Muscle of leg (tissue), 11 donors: ENCODE measurements around the gene ZDHHC13. TPM values are rescaled to one million over a fixed set of nuclear protein-coding genes. Genes with fewer than 3 reads are reported as not detected.

ENCODE experiments used
- DNase-seq: peaks from one replicate; pipeline ENCODE4 v3.0.0; 2013
- H3K27ac ChIP-seq: one replicate; pipeline ENCODE4 v1.5.1; 2013; ENCODE audit warnings: mild to moderate bottlenecking, low read length, control low read depth
- H3K27me3 ChIP-seq: one replicate; pipeline ENCODE4 v1.6.1; 2013; ENCODE audit warnings: low read length; ENCODE audit not compliant: control insufficient read depth, insufficient read depth
- H3K36me3 ChIP-seq: one replicate; pipeline ENCODE4 v1.6.1; 2013; ENCODE audit warnings: low read length; ENCODE audit not compliant: control insufficient read depth, insufficient read depth
- H3K4me1 ChIP-seq: one replicate; pipeline ENCODE4 v1.6.1; 2013; ENCODE audit warnings: low read length; ENCODE audit not compliant: control insufficient read depth, insufficient read depth
- H3K4me3 ChIP-seq: one replicate; pipeline ENCODE4 v1.5.1; 2013; ENCODE audit warnings: low read length, control low read depth
- H3K9me3 ChIP-seq: replicated peaks from 2 replicates; pipeline ENCODE4 v1.6.1; 2013; ENCODE audit warnings: low read depth, low read length; ENCODE audit not compliant: control insufficient read depth
- WGBS: methylation state at CpG from one replicate; pipeline ENCODE4 v1.1.5; 2013; ENCODE audit warnings: missing lambda C conversion rate; ENCODE audit not compliant: insufficient coverage; 5-methylcytosine and 5-hydroxymethylcytosine counted together
- polyA plus RNA-seq, 8 donors: library from polyadenylated mRNA; unstranded; fragments of 120-200 nt; gene quantifications; one replicate each; pipeline versions ENCODE4 v1.2.1 to v1.2.3, GENCODE V29; 2013; ENCODE audit warnings: inconsistent platforms in 1 of 8, low replicate concordance in 1 of 8; ENCODE audit not compliant: insufficient read length in 8 of 8, insufficient read depth in 1 of 8
- total RNA-seq: library from RNA; stranded (reverse); fragments of 120-200 nt; gene quantifications from one replicate; pipeline ENCODE4 v1.2.4, GENCODE V29; 2013

Gene ZDHHC13
- total and polyA plus RNA-seq, 9 donors = 5.9 to 8.1 (median 7.0) TPM

- H3K27ac ChIP-seq = no peak overlapping the region
- WGBS = no CpG with 5 or more reads among the region's 6 CpGs
- DNase-seq = no peak
Observed at GRCh38 chr11:19079643-19080440, 37.1 kb upstream of the ZDHHC13 start.

GRCh38 chr11:19080579-19080993 is 36.4 kb upstream of the ZDHHC13 start:
- H3K27me3 ChIP-seq = no peaks in the 10 kb centered on the region
- no peak for DNase-seq
- peaks cover 2% of the 10 kb centered on the region for H3K4me1 ChIP-seq
- H3K27ac ChIP-seq = no peak overlapping the region
- H3K9me3 ChIP-seq = no peaks in the 10 kb centered on the region
- WGBS = 60% methylated on average over 1 of the region's 6 CpGs
- H3K4me3 ChIP-seq = no peak overlapping the region
- no peaks in the 10 kb centered on the region for H3K36me3 ChIP-seq

More at GRCh38 chr11:19079643-19080440, 37.1 kb upstream of the ZDHHC13 start:
- no peaks in the 10 kb centered on the region for H3K9me3 ChIP-seq
- H3K4me3 ChIP-seq = no peak overlapping the region
- no peaks in the 10 kb centered on the region for H3K36me3 ChIP-seq
- no peaks in the 10 kb centered on the region for H3K27me3 ChIP-seq
- peaks cover 2% of the 10 kb centered on the region for H3K4me1 ChIP-seq

GRCh38 chr11:19083166-19083565 is 33.8 kb upstream of the ZDHHC13 start:
- H3K27me3 ChIP-seq = no peaks in the 10 kb centered on the region
- DNase-seq = no peak
- no peak overlapping the region for H3K27ac ChIP-seq
- peaks cover 2% of the 10 kb centered on the region for H3K4me1 ChIP-seq
- 83% methylated on average over 1 of the region's 1 CpG for WGBS
- no peaks in the 10 kb centered on the region for H3K9me3 ChIP-seq
- no peak overlapping the region for H3K4me3 ChIP-seq
- no peaks in the 10 kb centered on the region for H3K36me3 ChIP-seq

GRCh38 chr11:19084661-19085315 is 32.2 kb upstream of the ZDHHC13 start:
- WGBS = no CpG with 5 or more reads among the region's 5 CpGs
- Histone ChIP-seq H3K4me3 (no peak overlapping the region), H3K27ac (no peak overlapping the region), H3K36me3 (no peaks in the 10 kb centered on the region), H3K4me1 (peaks cover 2% of the 10 kb centered on the region), H3K27me3 (no peaks in the 10 kb centered on the region), H3K9me3 (no peaks in the 10 kb centered on the region)
- no peak for DNase-seq

- no peak for DNase-seq
- Histone ChIP-seq H3K27ac (no peak overlapping the region), H3K4me1 (no peaks in the 10 kb centered on the region), H3K9me3 (no peaks in the 10 kb centered on the region), H3K36me3 (no peaks in the 10 kb centered on the region), H3K27me3 (no peaks in the 10 kb centered on the region), H3K4me3 (no peak overlapping the region)
- WGBS = 77% methylated on average over 2 of the region's 8 CpGs
Observed at GRCh38 chr11:19087658-19088057, 29.3 kb upstream of the ZDHHC13 start.

GRCh38 chr11:19088791-19089190 is 28.2 kb upstream of the ZDHHC13 start:
- 50% methylated on average over 1 of the region's 4 CpGs for WGBS
- no peak for DNase-seq
- H3K9me3 ChIP-seq = no peaks in the 10 kb centered on the region
- H3K4me1 ChIP-seq = no peaks in the 10 kb centered on the region
- no peak overlapping the region for H3K27ac ChIP-seq
- H3K27me3 ChIP-seq = no peaks in the 10 kb centered on the region
- no peaks in the 10 kb centered on the region for H3K36me3 ChIP-seq
- no peak overlapping the region for H3K4me3 ChIP-seq

- Histone ChIP-seq H3K9me3 (no peaks in the 10 kb centered on the region), H3K4me1 (no peaks in the 10 kb centered on the region), H3K36me3 (no peaks in the 10 kb centered on the region), H3K27me3 (no peaks in the 10 kb centered on the region), H3K27ac (no peak overlapping the region), H3K4me3 (no peak overlapping the region)
- no peak for DNase-seq
- 88% methylated on average over 1 of the region's 5 CpGs for WGBS
Observed at GRCh38 chr11:19089421-19089820, 27.5 kb upstream of the ZDHHC13 start.

- no peaks in the 10 kb centered on the region for H3K27me3 ChIP-seq
- no peaks in the 10 kb centered on the region for H3K36me3 ChIP-seq
- no peak for DNase-seq
- no peak overlapping the region for H3K27ac ChIP-seq
- no CpG with 5 or more reads among the region's 1 CpG for WGBS
- H3K9me3 ChIP-seq = no peaks in the 10 kb centered on the region
- H3K4me3 ChIP-seq = no peak overlapping the region
- no peaks in the 10 kb centered on the region for H3K4me1 ChIP-seq
Observed at GRCh38 chr11:19091366-19091765, 25.6 kb upstream of the ZDHHC13 start.

GRCh38 chr11:19092342-19092741 is 24.6 kb upstream of the ZDHHC13 start:
- no peak for DNase-seq
- Histone ChIP-seq H3K4me3 (no peak overlapping the region), H3K27me3 (no peaks in the 10 kb centered on the region), H3K9me3 (no peaks in the 10 kb centered on the region), H3K36me3 (no peaks in the 10 kb centered on the region), H3K27ac (no peak overlapping the region), H3K4me1 (no peaks in the 10 kb centered on the region)
- WGBS = no CpG with 5 or more reads among the region's 3 CpGs

- Histone ChIP-seq H3K9me3 (no peaks in the 10 kb centered on the region), H3K36me3 (no peaks in the 10 kb centered on the region), H3K4me1 (no peaks in the 10 kb centered on the region), H3K27me3 (no peaks in the 10 kb centered on the region), H3K4me3 (no peak overlapping the region), H3K27ac (no peak overlapping the region)
- no peak for DNase-seq
- no CpG with 5 or more reads among the region's 2 CpGs for WGBS
Observed at GRCh38 chr11:19092850-19093249, 24.1 kb upstream of the ZDHHC13 start.
